Activated naive CD4-positive, alpha-beta T cell (primary cell): ENCODE measurements around the gene RAB44.

Experiments
- DNase-seq, 4 experiments: peaks; one replicate each; lab custom pipeline; 2025; lab: John Stamatoyannopoulos, UW

The RAB44 gene

GRCh38 chr6:36771145-36771544, 73.5 kb downstream of the RAB44 start:
- no peak for DNase-seq

- no peak for DNase-seq
Measured at GRCh38 chr6:36772397-36772796, 74.8 kb downstream of the RAB44 start.

- no peak for DNase-seq
Measured at GRCh38 chr6:36774331-36774730, 76.7 kb downstream of the RAB44 start.

- DNase-seq = no peak
Measured at GRCh38 chr6:36776167-36776566, 78.5 kb downstream of the RAB44 start.

GRCh38 chr6:36777801-36778200, 80.2 kb downstream of the RAB44 start:
- no peak for DNase-seq

GRCh38 chr6:36779227-36779626, 81.6 kb downstream of the RAB44 start:
- DNase-seq = no peak

- DNase-seq = no peak
Measured at GRCh38 chr6:36780442-36781177, 83.0 kb downstream of the RAB44 start.

- DNase-seq = no peak
Measured at GRCh38 chr6:36781669-36782068, 84.0 kb downstream of the RAB44 start.
